Ishikawa (cell line): Measurements from ENCODE around the gene ZBTB48.

Source experiments
- CEBPB ChIP-seq: IDR thresholded peaks from 2 replicates; pipeline ENCODE4 v1.6.1; 2012
- CREB1 ChIP-seq: IDR thresholded peaks from 2 replicates; pipeline ENCODE4 v1.6.1; 2012; ENCODE audit warnings: low read depth
- EP300 ChIP-seq: IDR thresholded peaks from 2 replicates; pipeline ENCODE4 v1.6.1; 2012; ENCODE audit warnings: borderline replicate concordance
- FOXM1 ChIP-seq: IDR thresholded peaks from 2 replicates; pipeline ENCODE4 v1.6.1; 2012; ENCODE audit warnings: low read depth, borderline replicate concordance
- RAD21 ChIP-seq: IDR thresholded peaks from 2 replicates; pipeline ENCODE4 v1.6.1; 2012; ENCODE audit warnings: low read depth
- REST ChIP-seq: IDR thresholded peaks from 2 replicates; pipeline ENCODE4 v1.6.1; 2012; ENCODE audit warnings: low read depth, mild to moderate bottlenecking
- TAF1 ChIP-seq: IDR thresholded peaks from 2 replicates; pipeline ENCODE4 v1.6.1; 2012; ENCODE audit warnings: low read depth, mild to moderate bottlenecking
- TEAD4 ChIP-seq: IDR thresholded peaks from 2 replicates; pipeline ENCODE4 v1.6.1; 2012
- USF1 ChIP-seq: IDR thresholded peaks from 2 replicates; pipeline ENCODE4 v1.6.1; 2012
- YY1 ChIP-seq: IDR thresholded peaks from 2 replicates; pipeline ENCODE4 v1.6.1; 2012; ENCODE audit warnings: low read depth
- ZBTB7A ChIP-seq: IDR thresholded peaks from 2 replicates; pipeline ENCODE4 v1.6.1; 2012; ENCODE audit warnings: low read depth

DNA sequence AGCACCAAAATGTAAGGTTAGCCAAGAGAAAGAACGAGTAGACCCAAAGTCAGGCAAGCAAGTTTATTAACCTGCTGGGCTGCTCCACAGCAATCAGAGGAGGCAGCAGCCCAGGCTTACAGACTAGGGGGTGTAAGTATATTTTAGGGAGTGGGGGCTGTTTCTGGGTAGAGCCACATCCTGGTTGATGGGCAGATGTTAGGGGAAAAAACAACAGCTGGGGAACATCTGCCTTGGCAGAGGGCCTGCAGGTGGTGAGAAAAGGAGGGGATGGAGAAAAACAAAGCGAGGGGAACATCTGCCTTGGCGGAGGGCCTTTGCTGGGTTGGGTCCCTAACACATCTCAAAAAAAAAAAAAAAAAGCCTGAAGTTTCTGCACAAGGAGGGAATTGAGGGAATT is 9.7 kb upstream of the ZBTB48 start:
- no peak for TF ChIP-seq YY1
- no peak for TF ChIP-seq TEAD4
- TF ChIP-seq USF1 = no peak
- TF ChIP-seq REST = no peak
- TF ChIP-seq CREB1 = no peak
- no peak for TF ChIP-seq FOXM1
- no peak for TF ChIP-seq EP300
- no peak for TF ChIP-seq ZBTB7A
- no peak for TF ChIP-seq CEBPB
- TF ChIP-seq TAF1 = no peak
- TF ChIP-seq RAD21 = no peak
